GM21528 (cell line): Measurements from ENCODE around the gene COL2A1.
"Not testable (repeated sequence)": the region's sequence is repeated elsewhere in the genome, so short reads cannot be mapped to it uniquely, and the experiment has no call there.

Experiments used
- ATAC-seq: cut with Tn5 transposase; IDR thresholded peaks from one replicate; pipeline ENCODE4 v1.9.1; 2021; ENCODE audit warnings: mild to moderate bottlenecking, moderate library complexity; ENCODE audit not compliant: unreplicated experiment, low FRiP score

The COL2A1 gene

DNA sequence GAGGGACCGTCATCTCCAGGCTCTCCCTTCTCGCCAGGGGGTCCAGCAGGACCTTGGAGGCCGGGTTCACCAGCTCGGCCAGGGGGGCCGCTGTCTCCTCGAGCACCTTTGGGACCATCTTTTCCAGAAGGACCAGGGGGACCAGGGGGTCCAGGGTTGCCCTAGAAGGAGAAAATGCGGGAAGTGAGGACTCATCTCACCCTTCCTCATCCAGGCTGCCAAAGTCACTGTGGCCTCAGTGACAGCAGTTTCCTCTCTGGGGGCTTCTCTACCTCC lies 25.7 kb downstream of the COL2A1 start:
- no peak for ATAC-seq

GRCh38 chr12:47977772-47978597 lies 26.3 kb downstream of the COL2A1 start:
- ATAC-seq = no peak

GRCh38 chr12:47977046-47977771 lies 27.1 kb downstream of the COL2A1 start:
- ATAC-seq = no peak

- no peak for ATAC-seq
Observed at GRCh38 chr12:47975816-47976215, 28.5 kb downstream of the COL2A1 start.

DNA sequence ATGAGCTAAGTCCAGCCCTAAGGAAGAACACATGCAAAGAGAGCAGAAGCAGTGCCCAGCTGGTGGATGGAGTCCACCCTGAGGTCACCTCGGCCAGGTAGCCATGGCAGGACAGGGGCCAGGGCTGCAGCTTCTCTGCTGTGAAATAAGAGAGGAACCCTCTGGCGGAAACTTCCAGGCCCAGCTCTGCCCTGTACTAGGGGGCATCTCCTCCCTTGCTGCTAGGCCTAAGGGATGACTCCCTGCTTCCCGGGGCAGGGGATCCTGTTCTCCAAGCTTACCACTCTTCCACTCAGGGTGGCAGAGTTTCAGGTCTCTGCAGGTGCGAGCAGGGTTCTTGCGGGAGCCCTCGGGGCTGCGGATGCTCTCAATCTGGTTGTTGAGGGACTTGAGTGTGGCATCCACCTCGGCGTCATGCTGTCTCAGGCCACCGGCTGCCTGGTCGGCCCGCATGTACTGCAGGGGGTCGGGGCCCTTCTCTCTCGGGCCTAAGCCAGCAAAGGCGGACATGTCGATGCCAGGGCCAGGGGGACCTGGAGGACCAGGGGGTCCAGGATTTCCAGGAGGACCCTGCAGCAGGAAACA lies 29.1 kb downstream of the COL2A1 start:
- ATAC-seq = no peak

DNA sequence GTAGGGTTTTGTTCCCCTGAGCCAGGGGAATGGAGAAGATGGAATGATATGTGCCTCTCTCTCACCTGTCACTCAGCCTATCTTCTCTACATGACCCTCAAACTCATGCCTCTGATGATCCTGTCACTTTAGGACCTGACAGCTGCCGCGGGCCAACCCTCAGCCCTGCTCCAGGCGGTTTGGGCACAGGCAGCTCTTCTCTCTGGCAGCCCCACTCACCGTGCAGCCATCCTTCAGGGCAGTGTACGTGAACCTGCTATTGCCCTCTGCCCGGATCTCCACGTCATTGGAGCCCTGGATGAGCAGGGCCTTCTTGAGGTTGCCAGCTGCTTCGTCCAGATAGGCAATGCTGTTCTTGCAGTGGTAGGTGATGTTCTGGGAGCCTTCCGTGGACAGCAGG lies 30.4 kb downstream of the COL2A1 start:
- ATAC-seq = no peak

GRCh38 chr12:47972895-47973294 lies 31.4 kb downstream of the COL2A1 start:
- ATAC-seq = no peak

DNA sequence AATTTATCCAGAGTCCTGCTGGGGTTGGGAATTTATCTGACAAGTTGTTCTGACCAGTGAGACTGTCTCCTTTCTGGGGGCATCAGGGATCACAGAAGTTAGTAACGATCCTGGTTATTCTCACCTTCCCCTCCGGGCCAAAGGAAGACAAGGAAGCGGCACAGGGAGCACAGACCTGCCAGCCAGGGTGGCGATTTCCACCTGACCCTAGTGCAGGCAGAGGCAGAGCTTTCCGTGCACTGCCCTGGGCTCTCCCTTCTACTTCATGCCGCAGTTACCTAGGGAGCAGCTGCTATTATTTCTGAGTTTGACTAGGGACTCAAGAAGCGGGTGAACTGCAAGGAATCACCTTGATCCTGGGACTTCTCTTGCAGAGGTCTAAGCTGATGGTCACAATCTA lies 33.4 kb downstream of the COL2A1 start:
- ATAC-seq = no peak

DNA sequence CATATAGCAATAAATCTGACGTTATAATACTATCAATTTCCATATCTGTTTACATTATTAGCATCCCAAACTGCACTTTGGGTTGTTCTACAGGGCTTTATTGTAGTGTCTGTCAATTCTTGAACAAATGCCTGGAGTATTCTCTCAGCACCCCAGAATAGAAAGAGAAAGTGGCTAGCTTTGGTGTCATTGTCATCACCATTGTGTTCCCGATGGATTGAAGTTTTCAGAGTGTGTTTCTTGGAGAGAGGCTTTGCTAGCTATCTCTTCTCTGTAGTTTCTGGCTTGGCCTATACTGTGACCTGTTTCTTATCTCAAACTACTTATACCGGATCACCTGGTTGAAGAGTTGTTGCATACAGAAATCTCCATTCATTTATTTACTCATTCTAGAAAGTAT lies 34.4 kb downstream of the COL2A1 start:
- ATAC-seq = no peak

DNA sequence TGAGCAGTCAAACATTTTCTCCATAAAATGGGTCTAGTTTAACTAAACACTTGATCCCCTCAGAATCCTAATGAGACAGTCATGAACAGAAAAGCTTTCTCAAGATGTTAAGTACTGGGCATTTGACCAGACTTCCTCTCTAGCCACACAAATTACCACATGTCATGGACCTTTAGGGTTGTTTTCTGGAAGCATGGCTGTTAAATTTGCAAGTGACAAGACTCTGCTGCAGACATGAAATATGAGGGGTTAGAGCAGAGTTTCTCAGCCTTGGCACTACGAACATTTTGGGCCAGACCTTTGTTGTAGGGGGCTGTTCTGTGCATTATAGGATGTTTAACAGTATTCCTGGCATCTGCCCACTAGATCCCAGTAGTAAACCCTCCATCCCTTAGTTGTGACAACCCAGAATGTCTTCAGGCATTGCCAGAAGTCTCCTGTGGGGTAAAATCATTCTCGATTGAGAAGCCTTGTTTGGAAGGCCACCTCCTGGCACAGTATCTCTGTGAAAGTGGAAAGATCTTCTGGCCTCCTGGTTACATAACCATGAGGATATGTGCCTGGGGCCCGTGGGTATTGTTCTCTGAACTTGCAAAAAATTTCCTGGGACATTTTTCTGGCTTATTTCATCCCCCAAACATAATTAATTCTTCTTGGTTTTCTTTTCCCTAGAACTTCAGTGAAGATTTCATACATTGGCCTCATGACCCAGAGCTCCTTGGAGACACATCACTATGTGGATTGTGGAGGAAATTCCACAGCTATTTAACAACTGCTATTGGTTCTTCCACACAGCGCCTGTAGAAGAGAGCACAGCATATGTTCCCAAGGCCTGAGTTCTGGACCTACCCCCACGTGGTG lies 36.6 kb downstream of the COL2A1 start:
- ATAC-seq = no peak

DNA sequence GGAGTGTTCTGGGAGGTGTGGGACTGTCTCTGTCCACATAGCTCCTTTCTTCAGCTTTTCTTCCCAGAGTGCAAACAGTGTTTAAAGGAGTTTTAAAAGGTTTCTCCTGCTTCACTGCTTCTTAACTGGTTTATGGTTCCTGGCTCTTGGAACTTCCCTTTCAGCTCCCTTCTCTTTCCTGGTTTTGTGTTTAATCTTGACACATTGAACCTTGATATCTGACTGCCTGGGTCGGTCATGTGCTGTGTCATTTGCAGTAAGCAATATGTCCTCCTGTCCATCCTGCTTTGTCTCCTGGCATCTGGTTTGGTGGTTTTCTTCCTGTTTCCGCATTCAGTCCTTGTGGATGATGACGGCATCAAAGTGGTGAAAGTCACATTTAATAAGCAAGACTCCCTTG lies 38.7 kb downstream of the COL2A1 start:
- no peak for ATAC-seq

DNA sequence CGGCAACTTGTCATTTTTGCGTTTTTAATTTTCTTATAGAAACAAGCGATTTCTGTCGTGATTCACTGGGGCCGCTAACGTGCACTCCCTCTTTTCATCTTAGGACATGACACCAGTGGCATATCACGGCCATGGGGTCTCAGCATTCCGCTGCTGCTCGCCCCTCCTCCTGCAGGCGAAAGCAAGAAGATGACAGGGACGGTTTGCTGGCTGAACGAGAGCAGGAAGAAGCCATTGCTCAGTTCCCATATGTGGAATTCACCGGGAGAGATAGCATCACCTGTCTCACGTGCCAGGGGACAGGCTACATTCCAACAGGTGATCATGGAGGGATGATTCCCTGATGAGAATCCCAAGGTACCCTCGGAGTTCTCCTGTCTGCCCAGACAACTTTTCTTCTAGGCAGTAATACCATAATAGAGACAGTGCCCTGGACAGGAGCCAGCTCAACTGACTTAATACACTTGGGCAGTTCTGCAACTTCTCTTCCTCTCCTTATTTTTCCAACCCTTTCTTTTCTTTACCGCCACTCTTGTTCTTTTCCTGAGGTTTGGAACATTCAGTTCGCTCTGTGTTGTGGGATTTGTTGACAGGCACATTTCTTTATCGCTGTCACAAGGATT lies 40.1 kb downstream of the COL2A1 start:
- ATAC-seq = no peak

DNA sequence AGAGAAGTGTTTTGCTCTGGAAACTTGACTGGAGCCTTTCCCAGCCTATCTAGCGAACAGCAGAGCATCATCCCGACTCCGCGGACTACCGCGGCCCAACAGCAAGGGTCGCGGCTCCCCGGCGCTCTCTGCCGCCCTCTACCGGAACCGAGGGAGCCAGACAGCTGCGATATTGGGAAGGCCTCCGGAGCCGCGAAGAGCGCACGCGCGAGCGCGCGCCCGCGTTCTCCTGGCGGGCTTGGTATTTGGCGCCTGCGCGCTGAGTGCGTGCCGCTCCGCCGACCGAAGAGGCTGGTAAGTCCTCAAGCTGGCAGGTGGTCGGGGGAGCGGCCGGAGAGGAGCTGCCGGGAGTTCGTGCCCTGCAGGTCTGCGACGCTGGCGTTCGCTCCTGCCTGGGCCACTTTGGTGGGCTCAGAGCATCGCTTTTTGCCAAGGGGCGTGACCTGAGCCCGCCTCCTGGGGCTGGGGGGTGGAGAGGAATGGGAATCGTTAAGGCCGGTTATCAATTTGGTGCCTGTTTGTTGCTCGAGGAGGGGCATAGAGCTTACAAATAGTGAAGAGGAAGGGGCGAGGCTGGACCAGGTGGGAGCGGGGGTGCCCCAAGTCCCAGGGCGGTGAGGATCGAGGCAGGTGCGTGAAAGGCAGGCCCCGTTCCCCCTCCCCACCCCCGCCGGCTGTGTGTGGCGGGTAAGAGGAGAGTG lies 40.8 kb downstream of the COL2A1 start, which contains the start of gene TMEM106C:
Gene TMEM106C (plus strand): TSS at position 257 of the 701 bp plus-strand sequence. CDS start 641 bp downstream, outside the sequence.
- peak; percentile 89 for ATAC-seq

DNA sequence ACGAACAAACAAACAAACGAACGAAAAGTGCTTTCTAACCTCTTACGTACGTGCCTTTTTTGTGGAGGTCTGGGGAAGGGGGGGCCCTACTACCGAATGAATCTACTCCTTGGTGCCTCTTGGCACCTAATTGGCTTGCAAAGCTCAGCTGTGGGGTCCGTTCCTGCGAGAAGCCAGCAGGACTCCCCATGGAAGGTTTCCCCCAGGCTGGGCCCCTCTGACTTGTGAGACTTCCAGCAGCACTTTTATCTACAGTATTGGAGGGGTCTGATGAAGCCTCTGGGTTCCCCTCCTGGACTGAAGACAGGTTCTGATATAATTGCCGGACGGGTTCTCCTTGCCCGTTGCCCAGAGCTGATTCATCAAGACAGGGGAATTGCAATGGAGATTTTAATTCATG lies 42.1 kb downstream of the COL2A1 start:
- ATAC-seq = no peak

DNA sequence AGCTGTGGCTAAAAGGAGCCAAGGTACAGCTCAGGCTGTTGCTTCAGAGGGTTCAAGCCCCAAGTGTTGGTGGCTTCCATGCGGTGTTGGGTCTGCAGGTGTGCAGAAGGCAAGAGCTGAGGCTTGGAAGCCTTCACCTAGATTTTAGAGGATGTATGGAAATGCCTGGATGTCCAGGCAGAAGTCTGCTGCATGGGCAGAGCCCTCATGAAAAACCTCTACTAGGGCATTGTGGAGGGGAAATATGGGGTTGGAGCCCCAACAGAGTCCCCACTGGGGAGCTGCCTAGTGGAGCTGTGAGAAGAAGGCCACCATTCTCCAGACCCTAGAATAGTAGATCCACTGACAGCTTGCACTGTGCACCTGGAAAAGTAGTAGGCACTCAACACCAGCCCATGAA lies 46.6 kb downstream of the COL2A1 start:
- ATAC-seq = not testable (repeated sequence)

GRCh38 chr12:47955059-47955458 lies 49.2 kb downstream of the COL2A1 start:
- no peak for ATAC-seq

DNA sequence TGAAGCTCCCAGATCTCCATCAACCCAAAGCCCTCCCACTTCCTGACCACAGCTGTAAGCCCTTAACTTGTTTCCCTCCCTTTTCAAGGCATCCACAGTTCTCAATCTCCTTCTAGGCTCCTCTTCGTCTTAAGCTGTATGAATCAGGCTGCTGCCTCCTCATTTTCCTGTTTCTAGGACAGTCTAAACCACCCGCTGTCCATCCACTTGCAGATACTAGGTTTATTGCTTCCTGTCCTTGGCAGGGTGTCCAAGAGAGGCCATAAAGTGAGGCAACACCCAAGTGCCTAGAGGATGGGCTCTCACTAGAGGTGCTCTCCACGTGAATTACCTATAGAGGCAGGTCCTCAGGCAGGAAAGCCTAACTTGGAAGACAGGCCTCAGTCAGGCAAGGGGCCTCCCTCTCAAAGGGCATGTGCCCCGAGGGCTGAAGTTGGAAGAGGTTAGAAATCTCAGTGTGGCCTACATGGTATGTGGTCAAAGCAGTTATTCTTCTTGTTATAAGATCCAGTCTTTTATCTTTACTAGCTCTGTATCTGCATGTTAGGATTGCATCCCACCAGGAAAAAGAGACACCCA lies 49.7 kb downstream of the COL2A1 start:
- ATAC-seq = no peak

DNA sequence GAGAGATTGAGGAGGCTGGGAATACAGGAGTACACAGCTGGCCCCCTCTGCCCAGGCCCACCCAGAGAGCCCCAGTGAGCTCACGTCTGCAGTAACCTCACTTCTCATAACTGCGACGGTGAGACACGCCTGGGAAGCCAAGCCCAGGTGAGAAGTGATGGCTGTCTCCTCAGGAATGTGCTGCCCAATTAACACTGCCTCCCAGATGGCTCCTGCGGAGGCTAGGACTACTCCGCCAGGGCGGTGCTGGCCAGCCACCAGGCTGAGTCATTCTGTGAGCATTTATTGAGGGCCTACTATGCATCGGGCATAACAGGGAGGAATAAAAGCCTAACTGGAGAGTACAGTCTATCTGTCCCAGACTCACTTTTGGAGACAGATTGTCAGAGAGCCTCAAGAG lies 50.2 kb downstream of the COL2A1 start:
- no peak for ATAC-seq

DNA sequence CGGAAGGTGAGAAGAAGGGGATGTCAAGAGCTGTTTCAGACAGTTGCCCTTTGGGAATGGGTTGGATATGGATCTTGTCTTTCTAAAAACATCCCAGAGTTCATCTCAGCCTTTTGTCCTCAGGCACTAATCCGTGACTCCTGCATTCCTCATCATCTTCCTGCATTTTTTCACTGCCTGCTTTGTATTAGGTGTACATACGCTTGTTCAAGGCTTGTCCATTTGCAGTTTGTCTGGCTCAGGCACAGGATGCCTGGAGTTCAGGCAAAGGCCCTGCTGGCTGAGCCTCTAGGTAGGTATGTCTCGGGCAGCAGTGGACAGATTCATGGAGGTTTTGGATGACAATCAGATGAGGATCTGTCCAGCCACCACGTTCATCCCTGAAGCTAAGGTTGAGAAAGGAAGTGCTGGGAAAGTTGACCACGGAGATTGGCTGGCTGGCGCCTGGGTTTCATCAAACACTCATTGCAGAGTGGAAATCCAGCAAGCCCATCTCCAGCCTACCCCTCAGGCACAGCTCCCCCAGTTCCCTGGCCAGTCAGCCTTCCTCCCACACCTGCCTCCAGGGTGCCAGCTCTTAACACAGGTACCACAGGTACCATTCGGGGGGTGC lies 53.3 kb downstream of the COL2A1 start:
- no peak for ATAC-seq
